DMS153 treated with DMSO at 0.1 percent for 48 hours (cell line): ENCODE results near the gene LY6G6F.

Experiments
- DNase-seq: peaks from one replicate; lab custom pipeline; 2025; ENCODE audit not compliant: unreplicated experiment; lab: John Stamatoyannopoulos, UW

Gene LY6G6F

GRCh38 chr6:31676904-31677303 is 29.8 kb upstream of the LY6G6F start:
- DNase-seq, result no peak

GRCh38 chr6:31677955-31678354 is 28.7 kb upstream of the LY6G6F start:
- DNase-seq, result no peak

GRCh38 chr6:31680226-31681134 is 26.2 kb upstream of the LY6G6F start, which contains the start of gene LY6G5C:
Gene LY6G5C, minus strand, starts transcription at chr6:31681067. Its CDS starts 694 bp downstream, at chr6:31680373.
- peak; percentile 88 for DNase-seq

- peak; percentile 60 for DNase-seq
Observed at GRCh38 chr6:31681135-31681671, 25.5 kb upstream of the LY6G6F start.

GRCh38 chr6:31683591-31683990 is 23.1 kb upstream of the LY6G6F start:
- DNase-seq, result no peak

- DNase-seq, result no peak
Observed at GRCh38 chr6:31686483-31686882, 20.2 kb upstream of the LY6G6F start.

- no peak for DNase-seq
Observed at GRCh38 chr6:31687321-31687720, 19.3 kb upstream of the LY6G6F start.

GRCh38 chr6:31687860-31688693 is 18.6 kb upstream of the LY6G6F start:
- DNase-seq, result no peak

- no peak for DNase-seq
Observed at GRCh38 chr6:31689249-31690110, 17.2 kb upstream of the LY6G6F start.

GRCh38 chr6:31690231-31691077 is 16.2 kb upstream of the LY6G6F start:
- no peak for DNase-seq

GRCh38 chr6:31691078-31691463 is 15.6 kb upstream of the LY6G6F start:
- no peak for DNase-seq

GRCh38 chr6:31691564-31692108 is 15.0 kb upstream of the LY6G6F start:
- no peak for DNase-seq

- DNase-seq, result no peak
Observed at GRCh38 chr6:31692353-31692752, 14.3 kb upstream of the LY6G6F start.

GRCh38 chr6:31692886-31693285 is 13.8 kb upstream of the LY6G6F start:
- no peak for DNase-seq

- no peak for DNase-seq
Observed at GRCh38 chr6:31693535-31693934, 13.1 kb upstream of the LY6G6F start.

GRCh38 chr6:31697555-31697954 is 9.1 kb upstream of the LY6G6F start:
- no peak for DNase-seq

GRCh38 chr6:31700740-31701401 is 5.8 kb upstream of the LY6G6F start:
- DNase-seq, result no peak

GRCh38 chr6:31701666-31702404 is 4.8 kb upstream of the LY6G6F start:
- DNase-seq, result no peak
